ENCODE results near the gene SLC11A2. TPM values are rescaled to one million over a fixed set of nuclear protein-coding genes. Genes with fewer than 3 reads are reported as not detected.

SLC11A2 gene
- total and polyA plus RNA-seq, 2 of the 8 experiments (the other 6 are each of a cell fraction or from before 2014, with no cell fraction given) = 55.0 to 61.5 TPM

- TF ChIP-seq TAF1 (IDR thresholded peaks at IDR 0.05; ENCODE audit: low read depth, low read length) = peak; percentile 77
- TF ChIP-seq SP4 (IDR thresholded peaks at IDR 0.05; ENCODE audit: low read length) = no peak
- TF ChIP-seq RBBP5 (IDR thresholded peaks at IDR 0.05; ENCODE audit: borderline replicate concordance, low read depth, low read length) = no peak
- TF ChIP-seq BCL11A (IDR thresholded peaks at IDR 0.05; ENCODE audit: low read depth in 2 of 2, low read length in 2 of 2) = no peak
- no peak for TF ChIP-seq ASH2L (IDR thresholded peaks at IDR 0.05; ENCODE audit: low read length)
- TF ChIP-seq POU5F1 (IDR thresholded peaks at IDR 0.05; ENCODE audit: low read depth, low read length) = no peak
- TF ChIP-seq GTF2F1 (IDR thresholded peaks at IDR 0.05; ENCODE audit: borderline replicate concordance, low read depth, low read length) = no peak
- peak; percentile 84 for TF ChIP-seq TBP (IDR thresholded peaks at IDR 0.05; ENCODE audit: low read depth, low read length)
- TF ChIP-seq, protein P1, sequence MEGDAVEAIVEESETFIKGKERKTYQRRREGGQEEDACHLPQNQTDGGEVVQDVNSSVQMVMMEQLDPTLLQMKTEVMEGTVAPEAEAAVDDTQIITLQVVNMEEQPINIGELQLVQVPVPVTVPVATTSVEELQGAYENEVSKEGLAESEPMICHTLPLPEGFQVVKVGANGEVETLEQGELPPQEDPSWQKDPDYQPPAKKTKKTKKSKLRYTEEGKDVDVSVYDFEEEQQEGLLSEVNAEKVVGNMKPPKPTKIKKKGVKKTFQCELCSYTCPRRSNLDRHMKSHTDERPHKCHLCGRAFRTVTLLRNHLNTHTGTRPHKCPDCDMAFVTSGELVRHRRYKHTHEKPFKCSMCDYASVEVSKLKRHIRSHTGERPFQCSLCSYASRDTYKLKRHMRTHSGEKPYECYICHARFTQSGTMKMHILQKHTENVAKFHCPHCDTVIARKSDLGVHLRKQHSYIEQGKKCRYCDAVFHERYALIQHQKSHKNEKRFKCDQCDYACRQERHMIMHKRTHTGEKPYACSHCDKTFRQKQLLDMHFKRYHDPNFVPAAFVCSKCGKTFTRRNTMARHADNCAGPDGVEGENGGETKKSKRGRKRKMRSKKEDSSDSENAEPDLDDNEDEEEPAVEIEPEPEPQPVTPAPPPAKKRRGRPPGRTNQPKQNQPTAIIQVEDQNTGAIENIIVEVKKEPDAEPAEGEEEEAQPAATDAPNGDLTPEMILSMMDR (IDR thresholded peaks at IDR 0.05; ENCODE audit: control extremely low read depth in 1 of 3, insufficient read depth in 1 of 3, low read depth in 1 of 3, low read length in 3 of 3) = peak in 2 of 3 experiments; percentile 61 to 65; a peak in 3 of 4 replicates
These were observed 2.1 kb upstream of the SLC11A2 start (continued) for GRCh38 chr12:51028126-51028812.

All from H1 (cell line).